ENCODE data around the gene IFRD2. TPM values are rescaled to one million over a fixed set of nuclear protein-coding genes. Genes with fewer than 3 reads are reported as not detected.
"Not testable (repeated sequence)": the region's sequence is repeated elsewhere in the genome, so short reads cannot be mapped to it uniquely, and the experiment has no call there.

IFRD2 gene
- total RNA-seq, 6 experiments from 2014 or later, result 71.2 to 102 (median 74.6) TPM

DNA sequence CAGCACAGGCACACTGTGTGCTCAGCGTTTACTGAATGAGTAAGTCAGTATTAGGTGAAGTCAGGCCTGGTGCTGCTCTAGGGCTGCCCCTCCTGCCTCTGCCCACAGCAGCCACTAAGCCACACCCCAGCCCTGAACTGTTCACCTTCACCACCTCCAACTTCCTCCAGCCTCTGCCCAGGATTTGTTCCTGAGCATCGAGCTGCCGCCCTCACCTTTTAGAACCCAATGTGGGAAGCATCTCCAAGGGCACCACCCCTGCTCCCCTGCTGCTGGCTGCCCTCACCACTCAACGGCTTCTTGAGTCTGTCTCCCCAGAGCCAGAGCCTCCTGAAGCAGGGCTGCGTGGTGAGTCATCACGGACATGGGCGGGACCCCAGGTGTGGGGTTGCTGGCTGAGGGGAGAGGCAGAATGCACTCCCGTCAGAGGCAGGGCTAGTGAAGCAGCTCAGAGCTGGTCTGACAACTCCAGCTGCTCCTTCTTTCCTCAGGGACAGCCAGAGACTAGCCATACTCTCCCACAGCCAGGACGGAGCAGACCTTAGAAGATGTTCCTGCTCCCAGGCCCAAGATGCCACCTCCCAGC, 24.5 kb upstream of the IFRD2 start:
- DNase-seq, result no peak
- Mint-ChIP-seq H3K27ac (no peak overlapping the region; the same call in 1 of the 2 replicates), H3K9me3 (no peaks in the 10 kb centered on the region), H3K36me3 (ENCODE audit: low read depth) (peaks cover 12% of the 10 kb centered on the region), H3K4me1 (ENCODE audit: low read depth) (peaks cover 28% of the 10 kb centered on the region), H3K4me3 (no peak overlapping the region), H3K27me3 (ENCODE audit: insufficient read depth) (peaks cover 2% of the 10 kb centered on the region)
- TF ChIP-seq, protein P1, sequence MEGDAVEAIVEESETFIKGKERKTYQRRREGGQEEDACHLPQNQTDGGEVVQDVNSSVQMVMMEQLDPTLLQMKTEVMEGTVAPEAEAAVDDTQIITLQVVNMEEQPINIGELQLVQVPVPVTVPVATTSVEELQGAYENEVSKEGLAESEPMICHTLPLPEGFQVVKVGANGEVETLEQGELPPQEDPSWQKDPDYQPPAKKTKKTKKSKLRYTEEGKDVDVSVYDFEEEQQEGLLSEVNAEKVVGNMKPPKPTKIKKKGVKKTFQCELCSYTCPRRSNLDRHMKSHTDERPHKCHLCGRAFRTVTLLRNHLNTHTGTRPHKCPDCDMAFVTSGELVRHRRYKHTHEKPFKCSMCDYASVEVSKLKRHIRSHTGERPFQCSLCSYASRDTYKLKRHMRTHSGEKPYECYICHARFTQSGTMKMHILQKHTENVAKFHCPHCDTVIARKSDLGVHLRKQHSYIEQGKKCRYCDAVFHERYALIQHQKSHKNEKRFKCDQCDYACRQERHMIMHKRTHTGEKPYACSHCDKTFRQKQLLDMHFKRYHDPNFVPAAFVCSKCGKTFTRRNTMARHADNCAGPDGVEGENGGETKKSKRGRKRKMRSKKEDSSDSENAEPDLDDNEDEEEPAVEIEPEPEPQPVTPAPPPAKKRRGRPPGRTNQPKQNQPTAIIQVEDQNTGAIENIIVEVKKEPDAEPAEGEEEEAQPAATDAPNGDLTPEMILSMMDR (IDR thresholded peaks at IDR 0.05), result no peak

DNA sequence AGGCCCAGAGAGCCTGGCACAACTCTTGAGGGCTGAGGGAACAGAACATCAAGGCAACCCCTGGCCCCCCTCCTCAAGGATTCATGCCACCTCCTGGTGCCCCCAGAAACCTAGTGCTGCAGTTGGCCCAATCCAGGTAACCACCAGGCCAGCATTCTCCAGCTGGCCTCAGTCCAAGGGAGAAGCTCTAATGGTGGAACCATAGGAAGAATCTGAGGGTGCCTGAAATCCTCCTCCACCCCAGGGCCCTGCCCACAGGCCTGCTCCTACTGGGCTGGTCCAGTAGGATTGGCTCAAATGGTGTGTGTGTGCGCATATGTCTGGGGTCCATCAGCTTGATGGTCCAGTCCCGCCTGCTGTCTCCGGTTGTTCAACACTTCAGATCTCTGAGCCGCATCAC, 22.6 kb upstream of the IFRD2 start:
- Mint-ChIP-seq H3K9me3 (0 out of 2 replicates have a peak, but pooled peaks cover 2% of the 10 kb centered on the region), H3K36me3 (ENCODE audit: low read depth) (peaks cover 12% of the 10 kb centered on the region), H3K4me1 (ENCODE audit: low read depth) (peaks cover 20% of the 10 kb centered on the region), H3K27ac (no peak overlapping the region), H3K4me3 (no peak overlapping the region), H3K27me3 (ENCODE audit: insufficient read depth) (no peaks in the 10 kb centered on the region; the same call in 1 of the 2 replicates)
- TF ChIP-seq, protein P1 (IDR thresholded peaks at IDR 0.05), result no peak
- DNase-seq, result no peak

DNA sequence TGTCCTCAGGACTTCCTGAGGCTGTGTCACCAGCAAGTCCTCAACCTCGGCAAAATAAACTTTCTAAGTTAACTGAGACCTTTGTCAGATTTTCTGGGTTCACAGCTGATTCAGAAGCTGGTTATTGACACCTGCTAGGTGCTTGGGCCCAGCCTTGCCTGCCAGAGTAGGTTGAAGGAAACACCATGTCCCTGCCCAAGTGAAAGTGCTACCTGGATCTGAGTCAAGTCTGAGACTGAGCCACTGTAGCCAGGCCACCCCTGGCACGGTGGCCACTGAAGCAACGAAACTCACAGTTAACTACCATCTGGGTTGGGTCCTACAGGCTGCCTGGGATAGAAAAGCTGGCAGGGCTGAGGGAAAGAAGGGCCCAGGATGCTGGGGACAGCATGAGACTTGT, 22.1 kb upstream of the IFRD2 start:
- DNase-seq, result no peak
- TF ChIP-seq, protein P1 (IDR thresholded peaks at IDR 0.05), result no peak
- H3K4me3 Mint-ChIP-seq, result no peak overlapping the region
- H3K27ac Mint-ChIP-seq, result no peak overlapping the region; the same call in 1 of the 2 replicates
- H3K36me3 Mint-ChIP-seq (ENCODE audit: low read depth), result peaks cover 12% of the 10 kb centered on the region
- H3K9me3 Mint-ChIP-seq, result 0 out of 2 replicates have a peak, but pooled peaks cover 5% of the 10 kb centered on the region
- H3K27me3 Mint-ChIP-seq (ENCODE audit: insufficient read depth), result no peaks in the 10 kb centered on the region; the same call in 1 of the 2 replicates
- peaks cover 18% of the 10 kb centered on the region for H3K4me1 Mint-ChIP-seq (ENCODE audit: low read depth)

- H3K27ac Mint-ChIP-seq, result not testable (repeated sequence)
Observed at GRCh38 chr3:50312041-50312440, 19.8 kb upstream of the IFRD2 start.

GRCh38 chr3:50304601-50305000, 12.4 kb upstream of the IFRD2 start:
- no peak for DNase-seq
- no peaks in the 10 kb centered on the region for H3K36me3 Mint-ChIP-seq (ENCODE audit: low read depth)
- H3K4me1 Mint-ChIP-seq (ENCODE audit: low read depth), result peaks cover 16% of the 10 kb centered on the region
- no peak overlapping the region for H3K27ac Mint-ChIP-seq
- H3K4me3 Mint-ChIP-seq, result no peak overlapping the region
- no peaks in the 10 kb centered on the region for H3K27me3 Mint-ChIP-seq (ENCODE audit: insufficient read depth)
- TF ChIP-seq, protein P1 (IDR thresholded peaks at IDR 0.05), result no peak
- H3K9me3 Mint-ChIP-seq, result peaks cover 5% of the 10 kb centered on the region; the same call in 1 of the 2 replicates

More at GRCh38 chr3:50312041-50312440, 19.8 kb upstream of the IFRD2 start:
- H3K4me1 Mint-ChIP-seq (ENCODE audit: low read depth), result peaks cover 15% of the 10 kb centered on the region
- not testable (repeated sequence) for DNase-seq; H3K9me3 Mint-ChIP-seq; H3K27me3 Mint-ChIP-seq (ENCODE audit: insufficient read depth); H3K4me3 Mint-ChIP-seq
- H3K36me3 Mint-ChIP-seq (ENCODE audit: low read depth), result peaks cover 12% of the 10 kb centered on the region

- DNase-seq, result no peak
- H3K36me3 Mint-ChIP-seq (ENCODE audit: low read depth), result no peaks in the 10 kb centered on the region
- H3K27ac Mint-ChIP-seq, result no peak within 1 kb of the TSS
- H3K4me3 Mint-ChIP-seq, result no peak within 1 kb of the TSS
- H3K4me1 Mint-ChIP-seq (ENCODE audit: low read depth), result peaks cover 19% of the 10 kb centered on the region
- TF ChIP-seq, protein P1 (IDR thresholded peaks at IDR 0.05), result peak; percentile 33; the same call in 1 of the 2 replicates
- no peaks in the 10 kb centered on the region; the same call in 1 of the 2 replicates for H3K27me3 Mint-ChIP-seq (ENCODE audit: insufficient read depth)
- no peaks in the 10 kb centered on the region; the same call in 1 of the 2 replicates for H3K9me3 Mint-ChIP-seq
Observed at GRCh38 chr3:50303013-50303815, 11.0 kb upstream of the IFRD2 start, which contains the start of gene HYAL1. TSS of gene HYAL1 (minus strand) at chr3:50303574. CDS start at chr3:50302956, 618 bp downstream.
